Sigmoid colon (tissue), 4 donors: ENCODE results near the gene USP17L5.
"Not testable (repeated sequence)": the region's sequence is repeated elsewhere in the genome, so short reads cannot be mapped to it uniquely, and the experiment has no call there.

Experiments
- CTCF ChIP-seq, 4 experiments: fragments of 450-650 bp in 3 of 4; fragments of 200-600 bp in 1 of 4; IDR thresholded peaks; one replicate each; pipeline ENCODE4 v1.5.1; 2016 to 2019; ENCODE audit warnings: antibody characterized with exemption in 4 of 4, mild to moderate bottlenecking in 3 of 4, moderate library complexity in 2 of 4
- EP300 ChIP-seq, 4 donors: sonication (generic); formaldehyde crosslinking; IDR thresholded peaks; one replicate each; pipeline ENCODE4 v1.6.1; 2017; ENCODE audit warnings: antibody characterized with exemption in 4 of 4
- POLR2AphosphoS5 ChIP-seq, 4 donors: sonication (generic); formaldehyde crosslinking; IDR thresholded peaks; one replicate each; pipeline ENCODE4 v1.6.1; 2017; ENCODE audit warnings: antibody characterized with exemption in 4 of 4

GRCh38 chr4:9353338-9353737 is 14.1 kb downstream of the USP17L5 start, which contains the start of gene USP17L29:
- TF ChIP-seq POLR2AphosphoS5, CTCF, EP300 (IDR thresholded peaks at IDR 0.05): not testable (repeated sequence)
